Stimulated activated CD4-positive, alpha-beta T cell treated with anti-CD3 and anti-CD28 coated beads, Interleukin-15, amount 100 ng/mL, for 1 hour (primary cell): ENCODE results near the gene VN1R5.
"Not testable (repeated sequence)": the region's sequence is repeated elsewhere in the genome, so short reads cannot be mapped to it uniquely, and the experiment has no call there.

Source experiments
- DNase-seq, 2 donors: peaks; one replicate each; pipeline ENCODE4 v3.0.0-alpha.2; 2020; ENCODE audit warnings: low read depth in 1 of 2, low spot score in 1 of 2

The VN1R5 gene

GRCh38 chr1:247255772-247256171 is at the start of gene VN1R5:
VN1R5 (plus strand) TSS chr1:247256072.
- not testable (repeated sequence) for DNase-seq

GRCh38 chr1:247209396-247209795 is 46.5 kb upstream of the VN1R5 start:
- DNase-seq, result no peak

GRCh38 chr1:247210062-247210375 is 45.9 kb upstream of the VN1R5 start:
- DNase-seq, result no peak

- DNase-seq, result peak; percentile 81 to 89
These were observed 45.3 kb upstream of the VN1R5 start for GRCh38 chr1:247210376-247211117.

GRCh38 chr1:247211339-247211738 is 44.5 kb upstream of the VN1R5 start:
- DNase-seq, result no peak

- DNase-seq, result no peak
These were observed 43.9 kb upstream of the VN1R5 start for GRCh38 chr1:247212012-247212411.

GRCh38 chr1:247212627-247213617 is 43.0 kb upstream of the VN1R5 start:
- no peak for DNase-seq

- no peak for DNase-seq
These were observed 39.6 kb upstream of the VN1R5 start for GRCh38 chr1:247216261-247216660.

- no peak for DNase-seq
These were observed 37.7 kb upstream of the VN1R5 start for GRCh38 chr1:247218121-247218651.

- DNase-seq, result not testable (repeated sequence)
These were observed 35.6 kb upstream of the VN1R5 start for GRCh38 chr1:247220280-247220679.

GRCh38 chr1:247222840-247223239 is 33.0 kb upstream of the VN1R5 start:
- no peak for DNase-seq

GRCh38 chr1:247224822-247225221 is 31.1 kb upstream of the VN1R5 start:
- DNase-seq, result no peak

GRCh38 chr1:247228133-247228532 is 27.7 kb upstream of the VN1R5 start:
- no peak for DNase-seq

- DNase-seq, result no peak
These were observed 14.2 kb upstream of the VN1R5 start for GRCh38 chr1:247241691-247242090.

- no peak for DNase-seq
These were observed 12.2 kb upstream of the VN1R5 start for GRCh38 chr1:247243524-247244137.

GRCh38 chr1:247246325-247247115 is 9.4 kb upstream of the VN1R5 start:
- DNase-seq, result no peak

- DNase-seq, result no peak
These were observed 8.3 kb upstream of the VN1R5 start for GRCh38 chr1:247247568-247247967.

- no peak for DNase-seq
These were observed 10.2 kb downstream of the VN1R5 start for GRCh38 chr1:247266053-247266452.

- DNase-seq, result no peak
These were observed 12.6 kb downstream of the VN1R5 start for GRCh38 chr1:247268390-247269045.

- no peak for DNase-seq
These were observed 13.3 kb downstream of the VN1R5 start for GRCh38 chr1:247269133-247269532.
